Measurements from ENCODE around the gene TSPAN11.

DNA sequence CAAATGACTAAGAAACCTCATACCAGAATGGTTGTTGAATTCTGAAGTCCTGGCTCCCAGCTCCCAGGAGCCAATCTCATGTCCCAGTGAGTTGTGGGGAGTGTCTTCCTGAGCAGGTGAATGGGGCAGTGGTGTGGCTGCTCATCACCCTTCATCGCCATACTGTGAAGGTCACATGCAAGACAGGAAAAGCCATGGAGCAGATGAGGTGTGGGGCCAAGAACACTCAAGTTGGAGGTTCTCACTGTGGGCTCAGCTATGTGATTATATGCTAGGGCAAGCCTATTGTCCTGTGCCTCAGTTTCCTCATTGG is 16.6 kb upstream of the TSPAN11 start:
- no peak for TF ChIP-seq CTCF (IDR thresholded peaks at IDR 0.05)
- TF ChIP-seq POLR2A (IDR thresholded peaks at IDR 0.05) = no peak
